IPS DF 19.7 (cell line): ENCODE measurements around the gene ALPL.

ENCODE experiments used
- DNase-seq: peaks from one replicate; pipeline ENCODE4 v3.0.0-alpha.2; 2013; ENCODE audit warnings: low read depth, low spot score

The ALPL gene

GRCh38 chr1:21598904-21599303 is 89.7 kb downstream of the ALPL start:
- no peak for DNase-seq

GRCh38 chr1:21599402-21599801 is 90.2 kb downstream of the ALPL start:
- no peak for DNase-seq

- DNase-seq = no peak
Observed at GRCh38 chr1:21601278-21602048, 92.2 kb downstream of the ALPL start.

- DNase-seq = no peak
Observed at GRCh38 chr1:21603177-21604138, 94.2 kb downstream of the ALPL start.

GRCh38 chr1:21604208-21604957 is 95.2 kb downstream of the ALPL start:
- DNase-seq = no peak

- DNase-seq = no peak
Observed at GRCh38 chr1:21605012-21605715, 95.9 kb downstream of the ALPL start.

- no peak for DNase-seq
Observed at GRCh38 chr1:21605964-21606705, 96.9 kb downstream of the ALPL start.

- peak; percentile 91 for DNase-seq
Observed at GRCh38 chr1:21607549-21608529, 98.6 kb downstream of the ALPL start.

- DNase-seq = no peak
Observed at GRCh38 chr1:21608798-21609197, 99.6 kb downstream of the ALPL start.

GRCh38 chr1:21610027-21610426 is 100.8 kb downstream of the ALPL start:
- no peak for DNase-seq

- no peak for DNase-seq
Observed at GRCh38 chr1:21610989-21611785, 102.0 kb downstream of the ALPL start.

GRCh38 chr1:21612057-21612456 is 102.8 kb downstream of the ALPL start:
- no peak for DNase-seq

- no peak for DNase-seq
Observed at GRCh38 chr1:21613072-21613867, 104.0 kb downstream of the ALPL start.

- no peak for DNase-seq
Observed at GRCh38 chr1:21614419-21615115, 105.3 kb downstream of the ALPL start.

GRCh38 chr1:21616372-21616771 is 107.1 kb downstream of the ALPL start:
- no peak for DNase-seq

- DNase-seq = no peak
Observed at GRCh38 chr1:21617126-21617738, 108.0 kb downstream of the ALPL start.

- no peak for DNase-seq
Observed at GRCh38 chr1:21618059-21618458, 108.8 kb downstream of the ALPL start.
